T-helper 1 cell treated with Interleukin-12 subunit alpha and Interleukin-12 subunit beta and Interleukin-4 antibody, amounts not matched to agents 30 μg/mL and 1 μg/mL, for 36 hours (primary cell): ENCODE data around the gene SRCAP.

Source experiments
- H3K27ac Mint-ChIP-seq: one replicate; pipeline ENCODE4 v1.8.0; 2021; ENCODE audit warnings: mild to moderate bottlenecking, mixed read lengths
- H3K27me3 Mint-ChIP-seq: one replicate; pipeline ENCODE4 v1.8.0; 2021; ENCODE audit warnings: low read depth, mixed read lengths
- H3K36me3 Mint-ChIP-seq: one replicate; pipeline ENCODE4 v1.8.0; 2021; ENCODE audit warnings: low read depth, mixed read lengths
- H3K4me1 Mint-ChIP-seq: one replicate; pipeline ENCODE4 v1.8.0; 2021; ENCODE audit warnings: low read depth, mixed read lengths
- H3K4me3 Mint-ChIP-seq: one replicate; pipeline ENCODE4 v1.8.0; 2021; ENCODE audit warnings: mild to moderate bottlenecking, moderate library complexity, mixed read lengths
- H3K9me3 Mint-ChIP-seq: one replicate; pipeline ENCODE4 v1.8.0; 2021; ENCODE audit warnings: mixed read lengths

SRCAP gene

GRCh38 chr16:30658731-30659506 lies 40.1 kb upstream of the SRCAP start:
- H3K4me3 Mint-ChIP-seq = peak overlapping the region; percentile 99
- no peaks in the 10 kb centered on the region for H3K27me3 Mint-ChIP-seq
- H3K27ac Mint-ChIP-seq = peak overlapping the region; percentile 100
- peaks cover 42% of the 10 kb centered on the region for H3K4me1 Mint-ChIP-seq
- H3K9me3 Mint-ChIP-seq = no peaks in the 10 kb centered on the region
- peaks cover 46% of the 10 kb centered on the region for H3K36me3 Mint-ChIP-seq

GRCh38 chr16:30659507-30660423 lies 39.2 kb upstream of the SRCAP start:
- peaks cover 40% of the 10 kb centered on the region for H3K36me3 Mint-ChIP-seq
- peak overlapping the region; percentile 86 for H3K4me3 Mint-ChIP-seq
- no peaks in the 10 kb centered on the region for H3K9me3 Mint-ChIP-seq
- no peaks in the 10 kb centered on the region for H3K27me3 Mint-ChIP-seq
- peak overlapping the region; percentile 83 for H3K27ac Mint-ChIP-seq
- H3K4me1 Mint-ChIP-seq = peaks cover 41% of the 10 kb centered on the region

GRCh38 chr16:30660424-30661261 lies 38.3 kb upstream of the SRCAP start:
- Mint-ChIP-seq H3K27ac (peak overlapping the region; percentile 85), H3K9me3 (no peaks in the 10 kb centered on the region), H3K36me3 (peaks cover 42% of the 10 kb centered on the region), H3K4me1 (peaks cover 39% of the 10 kb centered on the region), H3K27me3 (no peaks in the 10 kb centered on the region), H3K4me3 (peak overlapping the region; percentile 86)

- Mint-ChIP-seq H3K9me3 (no peaks in the 10 kb centered on the region), H3K27ac (no peak overlapping the region), H3K27me3 (no peaks in the 10 kb centered on the region), H3K36me3 (peaks cover 52% of the 10 kb centered on the region), H3K4me3 (peak overlapping the region; percentile 86), H3K4me1 (peaks cover 27% of the 10 kb centered on the region)
Measured at GRCh38 chr16:30662449-30662848, 36.5 kb upstream of the SRCAP start.

GRCh38 chr16:30663038-30663437 lies 35.9 kb upstream of the SRCAP start:
- H3K36me3 Mint-ChIP-seq = peaks cover 58% of the 10 kb centered on the region

GRCh38 chr16:30663820-30664219 lies 35.2 kb upstream of the SRCAP start:
- peaks cover 32% of the 10 kb centered on the region for H3K4me1 Mint-ChIP-seq
- H3K4me3 Mint-ChIP-seq = peak overlapping the region; percentile 17
- H3K9me3 Mint-ChIP-seq = no peaks in the 10 kb centered on the region
- peaks cover 59% of the 10 kb centered on the region for H3K36me3 Mint-ChIP-seq
- no peaks in the 10 kb centered on the region for H3K27me3 Mint-ChIP-seq
- H3K27ac Mint-ChIP-seq = no peak overlapping the region

More at GRCh38 chr16:30663038-30663437, 35.9 kb upstream of the SRCAP start:
- peaks cover 29% of the 10 kb centered on the region for H3K4me1 Mint-ChIP-seq
- H3K27me3 Mint-ChIP-seq = no peaks in the 10 kb centered on the region
- peak overlapping the region; percentile 40 for H3K4me3 Mint-ChIP-seq
- peak overlapping the region; percentile 45 for H3K27ac Mint-ChIP-seq
- no peaks in the 10 kb centered on the region for H3K9me3 Mint-ChIP-seq

- Mint-ChIP-seq H3K27ac (no peak overlapping the region), H3K4me3 (no peak overlapping the region), H3K4me1 (peaks cover 32% of the 10 kb centered on the region)
Measured at GRCh38 chr16:30664616-30665109, 34.3 kb upstream of the SRCAP start.

GRCh38 chr16:30665155-30665829 lies 33.7 kb upstream of the SRCAP start:
- no peaks in the 10 kb centered on the region for H3K9me3 Mint-ChIP-seq
- H3K27me3 Mint-ChIP-seq = no peaks in the 10 kb centered on the region
- peaks cover 59% of the 10 kb centered on the region for H3K36me3 Mint-ChIP-seq
- H3K4me1 Mint-ChIP-seq = peaks cover 32% of the 10 kb centered on the region
- no peak overlapping the region for H3K27ac Mint-ChIP-seq
- no peak overlapping the region for H3K4me3 Mint-ChIP-seq

More at GRCh38 chr16:30664616-30665109, 34.3 kb upstream of the SRCAP start:
- Mint-ChIP-seq H3K27me3 (no peaks in the 10 kb centered on the region), H3K36me3 (peaks cover 58% of the 10 kb centered on the region), H3K9me3 (no peaks in the 10 kb centered on the region)

- Mint-ChIP-seq H3K4me1 (peaks cover 28% of the 10 kb centered on the region), H3K4me3 (no peak overlapping the region), H3K27ac (no peak overlapping the region), H3K36me3 (peaks cover 58% of the 10 kb centered on the region), H3K27me3 (no peaks in the 10 kb centered on the region), H3K9me3 (no peaks in the 10 kb centered on the region)
Measured at GRCh38 chr16:30665830-30666190, 33.2 kb upstream of the SRCAP start.

GRCh38 chr16:30666681-30667080 lies 32.3 kb upstream of the SRCAP start:
- Mint-ChIP-seq H3K27ac (no peak overlapping the region), H3K4me1 (peaks cover 21% of the 10 kb centered on the region), H3K4me3 (no peak overlapping the region), H3K36me3 (peaks cover 54% of the 10 kb centered on the region), H3K27me3 (no peaks in the 10 kb centered on the region), H3K9me3 (no peaks in the 10 kb centered on the region)

- H3K4me1 Mint-ChIP-seq = peaks cover 16% of the 10 kb centered on the region
- peaks cover 47% of the 10 kb centered on the region for H3K36me3 Mint-ChIP-seq
- no peak overlapping the region for H3K4me3 Mint-ChIP-seq
- no peaks in the 10 kb centered on the region for H3K9me3 Mint-ChIP-seq
- no peak overlapping the region for H3K27ac Mint-ChIP-seq
- H3K27me3 Mint-ChIP-seq = no peaks in the 10 kb centered on the region
Measured at GRCh38 chr16:30667361-30667905, 31.5 kb upstream of the SRCAP start.

GRCh38 chr16:30668393-30668792 lies 30.6 kb upstream of the SRCAP start:
- peaks cover 12% of the 10 kb centered on the region for H3K4me1 Mint-ChIP-seq
- H3K4me3 Mint-ChIP-seq = no peak overlapping the region
- no peaks in the 10 kb centered on the region for H3K27me3 Mint-ChIP-seq
- no peaks in the 10 kb centered on the region for H3K9me3 Mint-ChIP-seq
- no peak overlapping the region for H3K27ac Mint-ChIP-seq
- H3K36me3 Mint-ChIP-seq = peaks cover 43% of the 10 kb centered on the region

GRCh38 chr16:30669026-30669902 lies 29.7 kb upstream of the SRCAP start:
- no peaks in the 10 kb centered on the region for H3K9me3 Mint-ChIP-seq
- no peak overlapping the region for H3K27ac Mint-ChIP-seq
- H3K4me1 Mint-ChIP-seq = peaks cover 7% of the 10 kb centered on the region
- H3K36me3 Mint-ChIP-seq = peaks cover 37% of the 10 kb centered on the region
- no peak overlapping the region for H3K4me3 Mint-ChIP-seq
- no peaks in the 10 kb centered on the region for H3K27me3 Mint-ChIP-seq
